DND-41 (cell line): Measurements from ENCODE around the gene BRMS1.

ENCODE experiments used
- ATAC-seq: fragments of 200-7000 bp; cut with Tn5 transposase; 3 replicates; pipeline ENCODE4 v1.9.1; 2021; ENCODE audit warnings: low read depth; ENCODE audit not compliant: insufficient read depth
- DNase-seq: peaks from one replicate; pipeline ENCODE4 v3.0.0-alpha.2; 2020
- H2AFZ ChIP-seq: 2 replicates; pipeline ENCODE4 v1.6.0; 2012; ENCODE audit warnings: low read depth, low read length
- H3K27ac ChIP-seq: 2 replicates; pipeline ENCODE4 v1.5.1; 2012; ENCODE audit warnings: low read length, inconsistent platforms
- H3K27me3 ChIP-seq: fragments of 200-600 bp; sonication (generic); 2 replicates; pipeline ENCODE4 v1.6.0; 2012; ENCODE audit warnings: low read length, mild to moderate bottlenecking, inconsistent platforms; ENCODE audit not compliant: insufficient read depth, poor library complexity
- H3K36me3 ChIP-seq: 2 replicates; pipeline ENCODE4 v1.5.1; 2012; ENCODE audit warnings: low read length, inconsistent platforms; ENCODE audit not compliant: insufficient read depth
- H3K4me1 ChIP-seq: 2 replicates; pipeline ENCODE4 v1.5.1; 2012; ENCODE audit warnings: mild to moderate bottlenecking, low read length; ENCODE audit not compliant: insufficient read depth
- H3K4me2 ChIP-seq: 2 replicates; pipeline ENCODE4 v1.6.0; 2012; ENCODE audit warnings: mild to moderate bottlenecking, moderate library complexity, low read length, inconsistent platforms; ENCODE audit not compliant: insufficient read depth
- H3K4me3 ChIP-seq, 2 experiments: fragments of 200-600 bp in 1 of 2; shearing (Covaris generic) in 1 of 2; 2 replicates each; pipeline ENCODE4 v1.5.1; 2012 to 2016; ENCODE audit warnings: inconsistent platforms in 2 of 2, low read length in 2 of 2, mild to moderate bottlenecking in 2 of 2, low read depth in 1 of 2, moderate library complexity in 1 of 2
- H3K79me2 ChIP-seq: 2 replicates; pipeline ENCODE4 v1.6.0; 2012; ENCODE audit warnings: low read length, inconsistent platforms; ENCODE audit not compliant: insufficient read depth
- H3K9ac ChIP-seq: 2 replicates; pipeline ENCODE4 v1.6.0; 2012; ENCODE audit warnings: low read depth, mild to moderate bottlenecking, inconsistent platforms, low read length, moderate library complexity
- H3K9me3 ChIP-seq: 2 replicates; pipeline ENCODE4 v1.5.1; 2012; ENCODE audit warnings: low read length, moderate library complexity, mild to moderate bottlenecking, inconsistent platforms; ENCODE audit not compliant: insufficient read depth, severe bottlenecking
- H4K20me1 ChIP-seq: 2 replicates; pipeline ENCODE4 v1.6.0; 2012; ENCODE audit warnings: low read length; ENCODE audit not compliant: insufficient read depth
- CTCF ChIP-seq: IDR thresholded peaks from 2 replicates; pipeline ENCODE4 v1.5.1; 2012; ENCODE audit warnings: borderline replicate concordance, low read length, moderate library complexity, mild to moderate bottlenecking; ENCODE audit not compliant: poor library complexity, severe bottlenecking; ENCODE audit errors: extremely low read depth
- EZH2 ChIP-seq: IDR thresholded peaks from 3 replicates; pipeline ENCODE4 v1.6.1; 2012; ENCODE audit warnings: borderline replicate concordance, low read depth, mild to moderate bottlenecking, moderate library complexity, low read length, inconsistent platforms; ENCODE audit not compliant: severe bottlenecking

The BRMS1 gene

DNA sequence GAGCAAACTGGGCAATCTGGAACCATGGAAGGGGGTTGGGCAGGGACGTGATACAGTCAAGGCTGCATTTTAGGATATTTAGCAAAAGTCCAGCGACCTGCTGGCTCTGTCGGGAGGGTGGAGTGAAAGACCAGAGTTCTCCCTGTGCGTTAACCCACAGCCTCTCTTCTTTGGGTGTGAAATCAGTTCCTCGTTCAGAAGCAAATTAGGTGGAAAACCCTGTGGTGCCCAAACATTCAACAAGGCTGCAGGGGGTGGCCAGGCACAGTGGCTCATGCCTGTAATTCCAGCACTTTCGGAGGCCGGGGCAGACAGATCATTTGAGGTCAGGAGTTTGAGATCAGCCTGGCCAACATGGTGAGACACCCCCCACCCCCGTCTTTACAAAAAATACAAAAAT, 47.3 kb downstream of the BRMS1 start:
- H3K27ac ChIP-seq = no peak overlapping the region
- DNase-seq (no peak), ATAC-seq (no peak)
- H3K79me2 ChIP-seq = no peaks in the 10 kb centered on the region
- H3K27me3 ChIP-seq = no peaks in the 10 kb centered on the region
- no peak overlapping the region for H3K4me3 ChIP-seq
- TF ChIP-seq CTCF (no peak), EZH2 (no peak)
- no peaks in the 10 kb centered on the region for H3K9me3 ChIP-seq
- H3K36me3 ChIP-seq = no peaks in the 10 kb centered on the region
- H3K9ac ChIP-seq = no peak overlapping the region
- no peak overlapping the region for H3K4me2 ChIP-seq
- H2AFZ ChIP-seq = no peak overlapping the region
- no peaks in the 10 kb centered on the region for H3K4me1 ChIP-seq
- H4K20me1 ChIP-seq = no peaks in the 10 kb centered on the region

DNA sequence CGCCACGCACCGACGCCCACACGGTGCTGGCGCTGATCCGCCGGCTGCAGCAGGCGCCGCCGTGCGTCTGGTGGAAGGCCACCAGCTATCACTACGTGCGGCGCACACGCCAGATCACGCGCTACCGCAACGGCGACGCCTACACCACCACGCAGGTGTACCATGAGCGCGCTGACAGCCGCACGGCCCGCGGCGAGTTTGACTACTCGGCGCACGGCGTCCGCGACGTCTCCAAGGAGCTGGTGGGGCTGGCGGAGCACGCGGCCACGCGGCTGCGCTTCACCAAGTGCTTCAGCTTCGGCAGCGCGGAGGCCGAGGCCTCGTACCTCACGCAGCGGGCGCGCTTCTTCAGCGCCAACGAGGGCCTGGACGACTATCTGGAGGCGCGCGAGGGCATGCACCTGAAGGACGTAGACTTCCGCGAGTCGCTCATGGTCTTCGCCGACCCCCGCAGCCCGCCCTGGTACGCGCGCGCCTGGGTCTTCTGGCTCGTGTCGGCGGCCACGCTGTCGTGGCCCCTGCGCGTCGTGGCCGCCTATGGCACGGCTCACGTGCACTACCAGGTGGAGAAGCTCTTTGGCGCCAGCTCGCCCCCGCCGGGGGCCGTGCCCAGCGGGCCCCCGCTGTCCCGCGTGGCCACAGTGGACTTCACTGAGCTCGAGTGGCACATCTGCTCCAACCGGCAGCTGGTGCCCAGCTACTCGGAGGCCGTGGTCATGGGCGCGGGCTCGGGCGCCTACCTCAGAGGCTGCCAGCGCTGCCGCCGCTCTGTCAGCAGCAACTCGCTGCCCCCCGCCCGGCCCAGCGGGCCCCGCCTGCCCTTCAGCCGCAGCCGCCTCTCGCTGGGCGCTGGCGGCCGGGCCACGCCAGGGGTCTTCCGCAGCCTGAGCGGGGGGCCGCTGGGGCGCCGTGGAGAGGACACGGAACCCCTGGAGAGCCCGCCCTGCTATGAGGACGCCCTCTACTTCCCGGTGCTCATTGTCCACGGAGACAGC, 50.0 kb downstream of the BRMS1 start:
- Histone ChIP-seq H3K36me3 (no peaks in the 10 kb centered on the region), H2AFZ (no peak overlapping the region), H3K79me2 (no peaks in the 10 kb centered on the region), H3K9ac (no peak overlapping the region), H4K20me1 (no peaks in the 10 kb centered on the region), H3K4me3 (no peak overlapping the region), H3K4me2 (no peak overlapping the region), H3K27ac (no peak overlapping the region), H3K9me3 (no peaks in the 10 kb centered on the region), H3K27me3 (no peaks in the 10 kb centered on the region), H3K4me1 (peaks cover 14% of the 10 kb centered on the region)
- no peak for ATAC-seq
- TF ChIP-seq EZH2 = no peak
- DNase-seq = no peak

- DNase-seq (no peak), ATAC-seq (no peak)
- H3K27ac ChIP-seq = no peak overlapping the region
- H3K4me3 ChIP-seq = no peak overlapping the region
- TF ChIP-seq EZH2 = no peak
- no peak for TF ChIP-seq CTCF
- no peaks in the 10 kb centered on the region for H3K79me2 ChIP-seq
- H4K20me1 ChIP-seq = no peaks in the 10 kb centered on the region
- no peak overlapping the region for H3K4me2 ChIP-seq
- H2AFZ ChIP-seq = no peak overlapping the region
- peaks cover 21% of the 10 kb centered on the region for H3K4me1 ChIP-seq
- H3K36me3 ChIP-seq = no peaks in the 10 kb centered on the region
- no peaks in the 10 kb centered on the region for H3K9me3 ChIP-seq
- H3K9ac ChIP-seq = no peak overlapping the region
- H3K27me3 ChIP-seq = no peaks in the 10 kb centered on the region
Measured at GRCh38 chr11:66293777-66294625, 50.9 kb downstream of the BRMS1 start.

DNA sequence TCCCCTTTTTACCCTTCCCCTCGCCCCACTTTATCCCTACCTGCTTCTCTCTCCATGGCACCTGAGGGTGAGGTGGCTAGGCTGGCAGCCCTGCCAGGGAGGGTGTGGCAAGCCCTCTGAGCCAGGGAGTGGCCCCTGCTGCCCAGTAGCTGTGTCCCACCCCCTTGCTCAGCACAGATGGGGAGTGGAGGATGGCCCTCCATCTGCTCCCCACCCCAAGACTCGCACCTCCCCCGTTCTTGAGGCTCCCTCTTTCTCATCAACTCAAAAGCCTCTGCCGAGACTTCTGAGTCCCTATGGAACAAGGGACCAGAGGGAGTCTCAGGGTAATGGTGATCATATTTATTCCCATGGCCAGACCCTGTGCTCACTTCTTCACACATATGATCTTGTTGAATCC, 51.6 kb downstream of the BRMS1 start:
- no peaks in the 10 kb centered on the region for H3K27me3 ChIP-seq
- no peaks in the 10 kb centered on the region for H3K36me3 ChIP-seq
- no peak overlapping the region for H2AFZ ChIP-seq
- H4K20me1 ChIP-seq = no peaks in the 10 kb centered on the region
- no peak overlapping the region for H3K27ac ChIP-seq
- no peak overlapping the region for H3K9ac ChIP-seq
- H3K9me3 ChIP-seq = no peaks in the 10 kb centered on the region
- H3K4me2 ChIP-seq = no peak overlapping the region
- H3K4me3 ChIP-seq = no peak overlapping the region
- no peak for TF ChIP-seq EZH2
- TF ChIP-seq CTCF = no peak
- H3K4me1 ChIP-seq = peaks cover 23% of the 10 kb centered on the region
- peaks cover 4% of the 10 kb centered on the region for H3K79me2 ChIP-seq
- DNase-seq = no peak
- ATAC-seq = no peak
